Measurements from ENCODE around the gene CRHR2. TPM values are rescaled to one million over a fixed set of nuclear protein-coding genes. Genes with fewer than 3 reads are reported as not detected.
"Not testable (repeated sequence)": the region's sequence is repeated elsewhere in the genome, so short reads cannot be mapped to it uniquely, and the experiment has no call there.

The CRHR2 gene
- polyA plus RNA-seq (2013, experiment 1 of 2; ENCODE audit: insufficient read length): 0.17 TPM
- polyA plus RNA-seq (2013, experiment 2 of 2; ENCODE audit: insufficient read length): 0.14 TPM

DNA sequence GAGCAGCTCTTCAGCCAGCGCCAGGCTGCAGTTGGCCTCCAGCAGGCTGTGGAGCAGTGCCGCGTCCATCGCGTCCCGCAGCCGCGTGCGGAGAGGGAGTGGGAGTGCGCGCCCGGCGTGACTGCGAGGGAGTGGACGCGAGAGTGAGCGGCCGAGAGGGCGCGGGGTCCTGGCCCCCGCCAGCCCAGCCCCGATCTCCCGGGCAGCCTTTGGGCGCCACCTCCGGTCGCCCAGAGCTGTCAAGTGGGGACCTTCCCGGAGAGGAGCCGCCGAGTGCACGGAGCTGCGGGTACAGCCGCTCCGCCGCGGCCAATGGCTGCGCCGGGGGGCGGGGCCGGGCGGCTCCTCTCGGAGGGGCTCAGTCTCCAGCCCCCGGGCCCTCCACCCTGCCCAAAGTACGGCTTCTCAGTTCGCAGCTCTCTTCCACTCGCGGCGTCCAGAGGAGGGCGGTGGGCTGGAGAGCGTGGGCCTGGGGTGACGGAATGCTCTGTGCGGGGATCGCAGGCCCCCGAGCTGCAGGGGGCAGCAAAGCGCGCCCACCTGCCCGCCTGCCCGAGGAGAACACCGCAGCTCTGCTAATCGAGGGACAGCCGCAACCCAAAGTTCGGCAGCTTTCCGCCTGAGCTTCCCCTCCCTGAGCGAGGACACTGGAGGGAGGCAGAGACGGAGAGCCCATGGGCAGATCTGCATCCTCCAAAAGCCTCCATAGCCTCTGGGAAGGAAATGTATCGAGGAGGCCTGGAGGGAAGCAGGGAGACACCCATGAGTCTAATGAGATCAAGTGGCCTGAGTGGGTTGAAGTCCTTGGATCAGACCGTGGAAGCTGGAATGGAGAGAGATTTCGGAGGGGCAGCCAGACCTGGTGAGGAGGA, at the start of gene CRHR2:
TSS of gene CRHR2 (minus strand) at position 245 of the 872 bp plus-strand sequence. CDS start at position 69, 176 bp downstream.
- DNase-seq: no peak

DNA sequence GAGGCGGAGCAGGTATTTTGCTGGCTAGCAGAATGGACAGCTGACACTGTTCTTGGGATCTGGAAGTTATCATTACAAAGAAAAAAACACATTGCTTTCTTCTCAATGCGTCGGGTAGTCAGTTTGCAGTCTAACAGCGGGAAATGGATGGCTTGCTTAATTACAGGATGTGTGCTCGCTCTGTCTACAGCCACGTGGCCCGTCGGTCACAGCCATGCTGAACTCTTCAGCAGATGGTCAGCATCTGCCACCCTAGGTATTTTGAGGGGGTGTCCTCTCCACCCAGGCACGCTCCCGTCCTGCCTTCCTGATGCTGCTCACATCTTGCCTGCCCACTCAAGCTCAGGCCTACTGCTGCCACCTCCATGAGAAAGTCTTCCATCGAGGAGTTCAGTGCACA, 49.3 kb upstream of the CRHR2 start:
- DNase-seq: no peak

DNA sequence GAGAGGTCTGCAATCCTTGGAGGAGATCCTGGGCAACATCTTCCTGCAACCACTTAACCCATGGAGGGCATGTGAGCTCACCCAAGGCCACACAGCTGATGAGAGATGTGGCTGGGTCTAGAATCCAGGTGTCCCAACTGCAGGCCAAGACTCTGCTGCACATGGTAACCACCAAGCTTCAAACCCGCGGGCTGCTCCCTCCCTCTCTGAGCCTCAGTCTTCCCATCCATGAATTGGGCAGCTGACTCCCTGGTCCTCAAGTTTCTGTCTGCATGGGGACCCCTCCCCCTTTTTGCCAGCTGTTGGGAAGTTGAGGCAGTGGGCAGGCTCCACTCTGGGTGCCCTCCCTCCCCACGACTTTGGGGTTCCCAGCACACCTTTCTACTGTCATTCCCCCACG, 48.7 kb upstream of the CRHR2 start:
- DNase-seq: no peak

DNA sequence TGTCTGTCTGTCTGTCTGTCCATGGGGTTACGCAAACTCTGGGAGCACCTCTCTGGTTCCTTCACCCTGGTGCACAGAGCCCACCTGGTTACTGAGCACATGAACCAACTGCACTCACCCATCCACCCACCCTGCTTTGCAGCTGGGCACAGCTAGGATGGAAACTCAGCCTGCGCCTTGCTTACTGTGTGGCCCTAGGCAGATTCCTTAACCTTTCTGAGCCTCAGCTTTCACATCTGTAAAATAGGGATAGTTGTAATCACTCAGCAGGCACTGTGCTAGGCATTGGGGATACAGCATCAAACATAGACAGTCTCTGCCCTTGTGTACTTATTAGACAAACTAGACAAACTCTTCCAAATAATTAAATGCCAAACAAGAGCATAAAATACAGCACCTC, 47.8 kb upstream of the CRHR2 start:
- no peak for DNase-seq

GRCh38 chr7:30729642-30730041, 47.4 kb upstream of the CRHR2 start:
- DNase-seq: no peak

DNA sequence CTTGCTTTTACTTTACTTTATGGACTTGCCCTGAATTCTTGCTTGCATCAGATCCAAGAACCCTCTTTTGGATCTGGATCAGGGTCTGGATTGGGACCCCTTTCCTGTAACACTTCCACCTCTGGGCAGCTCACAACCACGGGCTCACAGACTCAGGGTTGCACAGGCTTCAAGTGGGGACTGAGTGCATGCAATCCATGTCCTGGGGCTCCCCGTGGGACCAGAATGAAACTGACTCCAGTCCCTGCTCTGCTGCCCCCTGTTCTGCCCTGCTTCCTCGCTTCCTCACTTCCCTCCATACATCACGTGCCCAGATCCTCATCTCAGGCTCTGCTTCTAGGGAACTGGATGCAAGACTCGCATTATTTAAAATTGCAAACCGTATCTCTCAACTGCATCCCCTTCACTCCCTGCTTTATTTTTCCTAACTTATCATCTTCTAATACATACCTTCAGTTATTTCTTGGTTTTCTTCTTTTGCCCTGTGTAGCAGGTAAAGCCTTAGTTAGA, 46.4 kb upstream of the CRHR2 start:
- no peak for DNase-seq

DNA sequence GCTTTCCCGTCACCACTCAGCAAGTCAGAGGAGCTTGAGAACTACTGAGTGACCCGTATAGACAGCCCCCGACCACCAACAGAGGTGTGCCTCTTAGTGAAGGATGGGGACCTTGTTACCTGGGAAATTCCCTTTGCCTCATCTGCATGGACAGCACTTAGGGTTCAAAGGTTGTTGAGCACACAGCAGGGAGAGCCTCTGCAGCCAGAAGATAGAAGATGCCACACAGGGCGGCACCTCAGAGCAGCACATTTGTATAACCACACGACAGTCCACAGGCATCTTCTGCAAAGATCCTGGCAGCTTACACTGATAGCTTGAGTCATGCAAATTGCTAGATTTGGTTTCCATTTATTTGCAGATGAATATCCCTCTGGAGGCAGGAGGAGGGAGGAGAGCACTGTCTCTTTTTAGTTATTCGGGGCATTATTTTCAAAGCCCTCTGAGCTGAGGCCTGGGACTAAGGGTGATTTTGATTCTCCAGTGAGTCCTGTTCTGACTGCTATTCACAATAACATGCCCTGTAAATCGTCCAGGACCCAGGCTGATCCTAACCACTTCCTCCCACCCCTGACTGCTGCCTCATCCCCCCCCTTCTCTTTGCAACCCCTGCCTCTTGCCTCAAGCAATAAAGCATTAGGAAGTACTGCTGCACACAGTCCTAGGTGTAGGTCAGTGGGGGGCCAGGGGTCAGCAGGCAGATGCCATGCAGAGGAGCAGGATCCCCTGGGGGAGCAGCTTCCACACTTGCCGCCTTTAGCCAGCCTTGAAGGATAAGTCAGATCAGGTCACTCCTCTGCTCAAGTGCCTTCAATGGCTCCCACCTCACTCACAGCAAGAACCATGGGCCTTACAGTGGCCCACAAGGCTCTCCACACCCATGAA, 45.0 kb upstream of the CRHR2 start:
- peak; percentile 22 for DNase-seq

GRCh38 chr7:30726296-30727006, 44.2 kb upstream of the CRHR2 start:
- DNase-seq: no peak

- DNase-seq: no peak
Measured at GRCh38 chr7:30723776-30724175, 41.5 kb upstream of the CRHR2 start.

GRCh38 chr7:30722671-30723070, 40.4 kb upstream of the CRHR2 start:
- no peak for DNase-seq

- no peak for DNase-seq
Measured at GRCh38 chr7:30722187-30722586, 39.9 kb upstream of the CRHR2 start.

DNA sequence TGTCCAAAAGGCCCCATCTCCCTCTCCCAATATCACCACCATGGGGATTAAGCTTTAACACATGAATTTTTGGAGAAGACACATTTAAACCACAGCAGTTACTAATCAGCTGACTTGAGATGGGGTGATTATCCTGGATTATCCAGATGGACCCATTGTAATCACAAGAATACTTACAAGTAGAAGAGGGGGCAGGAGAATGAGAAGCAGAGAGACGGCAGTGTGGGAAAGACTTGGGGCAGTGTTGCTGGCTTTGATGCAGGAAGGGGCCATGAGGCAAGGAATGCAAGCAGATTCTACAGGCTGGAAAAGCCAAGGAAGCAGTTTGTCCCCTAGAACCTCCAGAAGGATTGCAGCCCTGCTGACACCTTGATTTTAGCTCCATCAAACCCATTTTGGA, 39.0 kb upstream of the CRHR2 start:
- DNase-seq: no peak

DNA sequence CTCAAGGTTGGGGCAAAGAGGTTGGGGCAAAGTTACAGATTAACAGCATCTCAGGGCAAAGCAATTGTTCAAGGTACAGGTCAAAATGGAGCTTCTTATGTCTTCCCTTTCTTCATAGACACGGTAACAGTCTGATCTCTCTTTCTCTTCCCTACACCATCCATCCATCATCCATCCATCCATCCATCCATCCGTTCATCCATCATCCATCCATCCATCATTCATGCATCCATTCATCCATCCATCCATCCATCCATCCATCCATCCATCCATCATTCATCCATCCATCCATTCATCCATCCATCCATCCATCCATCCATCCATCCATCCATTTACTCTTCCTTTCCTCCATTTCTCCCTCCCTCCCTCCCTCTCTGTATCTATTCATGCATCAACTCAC, 37.2 kb upstream of the CRHR2 start:
- DNase-seq: not testable (repeated sequence)

- DNase-seq: no peak
Measured at GRCh38 chr7:30717181-30717580, 34.9 kb upstream of the CRHR2 start.

DNA sequence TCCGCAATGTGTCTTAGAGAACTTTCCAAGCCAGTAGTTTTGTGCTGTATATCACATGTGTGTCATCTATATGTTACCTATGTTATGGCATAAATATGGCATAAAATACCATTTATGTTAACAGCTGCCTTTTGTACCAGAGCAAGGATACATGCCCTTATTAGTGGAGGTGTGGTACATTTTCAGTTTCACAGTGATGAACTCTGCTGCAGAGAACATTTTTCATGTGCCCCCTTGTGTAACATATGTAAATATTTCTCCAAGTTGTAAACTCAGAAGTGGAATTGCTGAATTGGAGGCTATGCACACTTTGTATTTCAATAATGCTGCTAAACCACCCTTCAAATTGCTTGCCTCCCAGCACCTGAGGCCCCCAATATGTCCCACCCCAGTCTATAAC, 31.9 kb upstream of the CRHR2 start:
- no peak for DNase-seq

DNA sequence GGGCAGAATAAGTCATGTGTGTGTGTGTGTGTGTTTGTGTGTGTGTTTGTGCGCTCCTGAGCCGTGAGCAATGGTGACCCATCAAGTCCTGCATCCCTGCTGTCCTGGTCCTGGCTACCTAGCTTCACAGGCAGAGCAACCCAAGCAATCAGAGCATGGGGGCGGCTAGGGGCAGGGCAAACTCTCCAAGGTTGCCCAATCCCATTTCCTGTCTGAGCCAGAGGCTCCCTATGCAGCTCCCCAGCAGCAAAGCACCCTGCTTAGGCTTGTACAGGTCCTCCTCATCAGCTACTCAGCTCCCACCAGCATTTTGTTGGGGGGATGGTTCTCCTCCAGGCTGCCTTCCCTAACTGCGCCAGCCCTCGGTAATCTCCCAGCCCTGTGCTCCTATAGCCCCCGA, 31.1 kb upstream of the CRHR2 start:
- DNase-seq: no peak

DNA sequence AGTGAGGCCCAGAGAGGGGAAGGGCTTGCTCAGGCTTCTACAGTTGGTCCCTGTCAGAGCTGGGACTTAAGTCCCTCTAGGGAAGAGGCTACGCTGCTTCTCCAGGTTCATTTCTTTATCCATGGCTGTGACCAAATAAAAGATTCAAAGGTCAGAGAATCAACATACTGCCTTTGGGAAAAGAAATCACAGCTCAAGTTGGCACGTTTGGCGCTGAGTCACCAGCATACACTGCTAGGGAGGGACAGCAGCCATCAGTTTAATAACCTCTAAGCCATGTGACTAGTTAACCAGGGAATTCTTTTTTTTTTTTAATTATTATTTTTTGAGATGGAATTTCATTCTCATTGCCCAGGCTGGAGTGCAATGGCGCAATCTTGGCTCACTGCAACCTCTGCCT, 28.4 kb upstream of the CRHR2 start:
- DNase-seq: no peak

- DNase-seq: no peak
Measured at GRCh38 chr7:30709549-30709948, 27.3 kb upstream of the CRHR2 start.

DNA sequence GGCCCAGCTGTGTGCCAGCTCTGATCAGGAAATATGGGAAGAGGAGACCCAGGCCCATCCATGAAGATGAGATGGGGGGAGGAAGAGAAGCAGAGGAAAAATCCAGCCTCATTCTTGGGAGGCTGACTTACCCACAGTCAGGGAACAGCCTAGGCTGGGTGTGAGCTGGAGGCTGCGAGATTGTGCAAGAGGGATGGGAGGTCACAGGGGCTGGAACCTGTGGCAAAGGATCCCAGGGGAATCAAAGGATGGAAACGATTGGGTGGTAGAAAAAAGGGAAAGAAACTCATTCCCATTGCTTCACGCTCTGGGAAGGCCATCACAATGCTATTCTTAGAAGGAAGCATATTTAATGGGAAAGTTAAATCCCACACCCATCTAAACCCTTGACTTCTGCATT, 26.7 kb upstream of the CRHR2 start:
- DNase-seq: peak; percentile 7

GRCh38 chr7:30708412-30708811, 26.2 kb upstream of the CRHR2 start:
- DNase-seq: no peak

DNA sequence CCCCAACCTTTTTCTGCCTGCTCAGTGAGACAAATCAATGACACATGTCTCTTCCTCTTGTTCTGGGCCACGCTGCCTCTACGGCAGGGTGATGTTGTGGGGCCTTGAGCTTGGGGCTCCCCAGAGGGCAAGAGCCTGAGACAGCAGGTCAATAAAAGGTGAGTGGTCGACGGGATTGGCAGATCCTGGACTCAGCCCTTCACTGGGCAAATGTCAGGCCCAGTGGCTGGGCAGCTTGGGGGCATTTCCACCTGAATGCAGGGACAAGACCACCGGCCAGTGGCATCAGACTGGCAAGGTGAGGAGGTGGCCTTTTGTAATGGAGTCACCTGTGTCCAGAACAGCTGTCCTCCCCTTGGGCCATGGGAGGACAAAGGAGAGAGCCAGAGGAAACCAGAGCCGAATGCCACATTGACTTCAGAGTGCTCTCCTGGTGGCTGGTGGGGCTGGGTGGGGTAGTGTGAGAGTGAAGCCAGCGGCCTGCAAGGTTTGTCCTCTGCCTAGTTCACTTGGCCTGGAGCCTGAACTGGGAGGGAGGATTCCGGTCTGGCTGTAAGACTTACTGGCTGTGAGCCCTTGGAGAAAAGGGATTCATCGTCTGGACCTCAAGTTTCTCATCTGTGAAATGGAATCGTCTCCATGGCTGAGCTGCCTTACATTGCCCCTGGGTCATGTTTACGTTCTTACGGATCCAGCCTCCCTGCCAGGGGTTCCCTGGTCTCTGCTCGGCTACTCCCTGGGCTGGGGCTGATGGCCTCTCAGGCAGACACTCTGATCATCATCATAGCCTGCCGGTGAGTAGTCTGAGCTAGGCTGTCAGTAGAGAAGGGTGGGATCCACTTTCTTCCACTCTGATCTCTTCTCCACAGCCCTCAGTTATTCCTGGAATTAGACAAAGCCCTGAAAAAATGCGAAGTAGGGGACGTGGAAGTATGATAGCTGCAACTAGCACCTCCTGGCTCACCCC, 25.4 kb upstream of the CRHR2 start:
- DNase-seq: no peak
